ENCODE results near the gene AOC1. TPM values are rescaled to one million over a fixed set of nuclear protein-coding genes. Genes with fewer than 3 reads are reported as not detected.
"Not testable (repeated sequence)": the region's sequence is repeated elsewhere in the genome, so short reads cannot be mapped to it uniquely, and the experiment has no call there.

Gene AOC1
- total RNA-seq, 4 donors from 2014 or later = 0.26 to 4.4 (median 1.4) TPM

DNA sequence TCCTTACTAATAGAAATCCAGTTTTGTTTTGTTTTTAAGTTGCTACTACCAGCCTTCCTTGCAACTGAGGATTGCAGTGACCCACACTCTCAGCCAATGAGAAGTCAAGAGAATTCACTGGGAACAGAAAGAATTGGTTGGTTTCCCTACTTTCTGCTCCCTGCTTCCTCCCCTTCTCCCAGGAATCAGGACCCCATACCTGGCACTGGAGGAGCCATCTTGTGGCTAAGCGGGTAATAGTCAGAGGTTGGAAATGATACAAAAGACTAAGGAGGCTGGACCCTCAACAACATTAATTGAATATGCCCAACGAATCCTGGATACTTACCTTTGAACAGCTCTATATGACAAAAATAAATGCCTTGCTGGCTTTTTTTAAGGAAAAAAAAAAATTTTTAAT lies 45.5 kb upstream of the AOC1 start:
- intact Hi-C loops (cut with DNase I) = no loop called here
- TF ChIP-seq POLR2A (IDR thresholded peaks at IDR 0.05) = no peak
- TF ChIP-seq, protein P1, sequence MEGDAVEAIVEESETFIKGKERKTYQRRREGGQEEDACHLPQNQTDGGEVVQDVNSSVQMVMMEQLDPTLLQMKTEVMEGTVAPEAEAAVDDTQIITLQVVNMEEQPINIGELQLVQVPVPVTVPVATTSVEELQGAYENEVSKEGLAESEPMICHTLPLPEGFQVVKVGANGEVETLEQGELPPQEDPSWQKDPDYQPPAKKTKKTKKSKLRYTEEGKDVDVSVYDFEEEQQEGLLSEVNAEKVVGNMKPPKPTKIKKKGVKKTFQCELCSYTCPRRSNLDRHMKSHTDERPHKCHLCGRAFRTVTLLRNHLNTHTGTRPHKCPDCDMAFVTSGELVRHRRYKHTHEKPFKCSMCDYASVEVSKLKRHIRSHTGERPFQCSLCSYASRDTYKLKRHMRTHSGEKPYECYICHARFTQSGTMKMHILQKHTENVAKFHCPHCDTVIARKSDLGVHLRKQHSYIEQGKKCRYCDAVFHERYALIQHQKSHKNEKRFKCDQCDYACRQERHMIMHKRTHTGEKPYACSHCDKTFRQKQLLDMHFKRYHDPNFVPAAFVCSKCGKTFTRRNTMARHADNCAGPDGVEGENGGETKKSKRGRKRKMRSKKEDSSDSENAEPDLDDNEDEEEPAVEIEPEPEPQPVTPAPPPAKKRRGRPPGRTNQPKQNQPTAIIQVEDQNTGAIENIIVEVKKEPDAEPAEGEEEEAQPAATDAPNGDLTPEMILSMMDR (IDR thresholded peaks at IDR 0.05) = no peak
- H3K36me3 ChIP-seq = peaks cover 0 to 30% (median 0%) of the 10 kb centered on the region in 3 donors
- H3K4me3 ChIP-seq = no peak overlapping the region
- no peak overlapping the region for H3K27ac ChIP-seq
- no peak for DNase-seq
- WGBS, 2 donors = 71 to 75% methylated on average over 2 of the region's 2 CpGs
- peaks cover 0 to 32% (median 0%) of the 10 kb centered on the region in 4 donors for H3K27me3 ChIP-seq
- peaks cover 0 to 6% (median 0%) of the 10 kb centered on the region in 3 donors for H3K4me1 ChIP-seq
- peaks cover 0 to 14% (median 0%) of the 10 kb centered on the region in 3 donors for H3K9me3 ChIP-seq

DNA sequence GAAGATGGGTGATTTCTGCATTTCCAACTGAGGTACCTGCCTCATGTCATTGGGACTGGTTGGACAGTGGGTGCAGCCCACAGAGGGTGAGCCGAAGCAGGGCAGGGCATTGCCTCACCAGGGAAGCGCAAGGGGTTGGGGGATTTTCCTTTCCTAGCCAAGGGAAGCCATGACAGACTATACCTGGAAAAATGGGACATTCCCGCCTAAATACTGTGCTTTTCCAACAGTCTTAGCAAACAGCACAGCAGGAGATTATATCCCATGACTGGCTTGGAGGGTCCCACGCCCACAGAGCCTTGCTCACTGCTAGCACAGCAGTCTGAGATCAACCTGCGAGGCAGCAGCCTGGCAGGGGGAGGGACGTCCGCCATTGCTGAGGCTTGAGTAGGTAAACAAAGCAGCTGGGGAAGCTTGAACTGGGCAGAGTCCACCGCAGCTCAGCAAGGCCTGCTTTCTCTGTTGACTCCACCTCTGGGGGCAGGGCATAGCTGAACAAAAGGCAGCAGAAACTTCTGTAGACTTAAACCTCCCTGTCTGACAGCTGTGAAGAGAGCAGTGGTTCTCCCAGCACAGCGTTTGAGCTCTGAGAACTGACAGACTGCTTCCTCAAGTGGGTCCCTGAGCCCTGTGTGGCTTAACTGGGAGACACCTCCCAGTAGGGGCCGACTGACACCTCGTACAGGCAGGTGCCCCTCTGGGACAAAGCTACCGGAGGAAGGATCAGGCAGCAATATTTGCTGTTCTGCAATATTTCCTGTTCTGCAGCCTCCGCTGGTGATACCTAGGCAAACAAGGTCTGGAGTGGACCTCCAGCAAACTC lies 44.5 kb upstream of the AOC1 start:
- Histone ChIP-seq H3K27me3 (peaks cover 0 to 22% (median 0%) of the 10 kb centered on the region in 4 donors), H3K36me3 (peaks cover 0 to 30% (median 0%) of the 10 kb centered on the region in 3 donors), H3K9me3 (peaks cover 0 to 14% (median 0%) of the 10 kb centered on the region in 3 donors)
- 46 to 56% methylated on average over 3 to 4 of the region's 13 CpGs for WGBS, 2 donors
- DNase-seq; H3K27ac ChIP-seq; intact Hi-C loops (cut with DNase I); H3K4me1 ChIP-seq; H3K4me3 ChIP-seq: not testable (repeated sequence)

DNA sequence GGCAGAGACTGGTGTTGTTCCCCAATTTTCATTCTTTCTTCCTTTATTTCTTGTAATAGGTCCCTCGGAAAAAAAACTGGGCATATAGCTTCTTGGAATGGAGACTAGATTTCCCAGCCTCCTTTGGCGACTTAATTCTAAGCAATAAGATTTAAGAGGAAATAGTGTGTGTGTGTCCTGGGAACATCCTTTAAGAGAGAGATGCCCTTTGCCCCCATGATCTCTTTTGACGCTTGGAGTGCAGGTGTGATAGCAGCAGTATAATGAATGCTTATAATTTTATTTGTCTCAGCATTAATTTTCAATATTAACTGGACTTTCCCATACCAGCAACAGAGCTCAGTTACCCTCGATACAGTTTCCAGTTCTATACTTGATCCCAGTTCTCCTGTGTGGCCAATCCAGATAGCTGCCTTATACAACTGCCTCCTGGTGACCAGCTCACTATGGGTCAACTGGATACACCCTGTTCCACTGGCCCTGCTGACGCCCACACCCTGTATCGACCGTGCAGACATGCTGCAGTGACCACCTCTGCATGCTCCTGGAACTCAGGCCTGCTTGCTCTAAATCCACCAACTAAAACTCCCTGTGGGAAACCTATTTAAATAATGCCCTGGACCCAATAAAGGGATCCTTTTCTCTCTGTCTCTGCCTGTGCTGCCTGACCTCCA lies 37.9 kb upstream of the AOC1 start:
- intact Hi-C loops (cut with DNase I) = no loop called here
- H3K27ac ChIP-seq = no peak overlapping the region
- 72 to 91% methylated on average over 7 of the region's 7 CpGs for WGBS, 2 donors
- no peaks in the 10 kb centered on the region for H3K4me1 ChIP-seq
- TF ChIP-seq, protein P1 (IDR thresholded peaks at IDR 0.05) = no peak
- TF ChIP-seq POLR2A (IDR thresholded peaks at IDR 0.05) = no peak
- H3K27me3 ChIP-seq = peaks cover 0 to 5% (median 0%) of the 10 kb centered on the region in 4 donors
- H3K9me3 ChIP-seq = peaks cover 0 to 20% (median 4%) of the 10 kb centered on the region in 3 donors
- DNase-seq = no peak
- no peaks in the 10 kb centered on the region for H3K36me3 ChIP-seq
- H3K4me3 ChIP-seq = no peak overlapping the region

DNA sequence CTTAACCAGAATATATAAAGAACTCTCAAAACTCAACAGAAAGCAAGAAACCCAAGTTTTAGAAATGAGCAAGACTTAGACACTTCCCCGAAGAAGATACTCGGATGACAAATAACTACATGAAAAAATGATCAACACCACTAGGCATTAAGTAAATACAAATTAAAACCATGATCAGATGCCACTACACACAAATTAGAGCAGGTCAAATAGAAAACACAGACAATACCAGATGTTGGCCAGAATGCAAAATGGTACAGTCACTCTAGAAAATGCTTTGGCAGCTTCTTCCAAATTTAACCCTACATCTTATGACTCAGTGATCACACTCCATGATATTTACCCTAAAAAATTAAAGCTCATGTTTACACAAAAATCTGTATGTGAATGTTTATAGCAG lies 33.3 kb upstream of the AOC1 start:
- no peaks in the 10 kb centered on the region for H3K36me3 ChIP-seq
- no peak for TF ChIP-seq POLR2A (IDR thresholded peaks at IDR 0.05)
- TF ChIP-seq, protein P1 (IDR thresholded peaks at IDR 0.05) = no peak
- H3K9me3 ChIP-seq = peaks cover 0 to 20% (median 4%) of the 10 kb centered on the region in 3 donors
- no peak overlapping the region for H3K27ac ChIP-seq
- intact Hi-C loops (cut with DNase I) = no loop called here
- H3K27me3 ChIP-seq = peaks cover 0 to 5% (median 0%) of the 10 kb centered on the region in 4 donors
- no peak overlapping the region for H3K4me3 ChIP-seq
- WGBS, 2 donors = 71 to 81% methylated on average over 2 of the region's 2 CpGs
- no peak for DNase-seq
- no peaks in the 10 kb centered on the region for H3K4me1 ChIP-seq

DNA sequence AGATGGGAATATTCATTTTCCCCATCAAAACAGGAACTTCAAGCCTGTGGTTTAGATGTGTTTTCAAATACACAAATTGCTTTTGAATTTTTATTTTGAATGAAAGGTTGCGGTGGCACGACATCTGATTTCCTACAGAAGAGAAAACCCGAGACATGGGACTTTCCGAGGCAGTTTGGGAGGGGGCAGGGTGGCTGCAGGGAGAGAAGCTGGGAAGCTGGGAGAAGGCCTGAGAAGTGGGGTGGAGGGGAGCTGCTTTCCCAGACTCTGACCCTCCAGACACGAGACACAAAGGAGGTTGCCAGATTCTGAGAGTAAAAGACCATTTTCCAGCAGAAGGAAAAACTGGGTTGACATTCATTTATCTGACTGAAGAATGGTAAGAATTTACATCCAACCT lies 32.2 kb upstream of the AOC1 start:
- peaks cover 0 to 15% (median 4%) of the 10 kb centered on the region in 3 donors for H3K9me3 ChIP-seq
- intact Hi-C loops (cut with DNase I) = no loop called here
- TF ChIP-seq, protein P1 (IDR thresholded peaks at IDR 0.05) = no peak
- H3K36me3 ChIP-seq = no peaks in the 10 kb centered on the region
- H3K4me1 ChIP-seq = no peaks in the 10 kb centered on the region
- H3K27ac ChIP-seq = no peak overlapping the region
- H3K27me3 ChIP-seq = peaks cover 0 to 5% (median 0%) of the 10 kb centered on the region in 4 donors
- WGBS, 2 donors = 44 to 48% methylated on average over 5 of the region's 5 CpGs
- H3K4me3 ChIP-seq = no peak overlapping the region
- no peak for DNase-seq
